Osteocyte (in vitro differentiated cells): ENCODE measurements around the gene SFTA2. TPM values are rescaled to one million over a fixed set of nuclear protein-coding genes. Genes with fewer than 3 reads are reported as not detected.

Source experiments
- DNase-seq: peaks from one replicate; pipeline ENCODE4 v3.0.0; 2021; ENCODE audit warnings: mixed read lengths; ENCODE audit not compliant: unreplicated experiment; ENCODE audit errors: extremely low spot score
- H3K27ac Mint-ChIP-seq: one replicate; pipeline ENCODE4 v1.8.0; 2021; ENCODE audit warnings: mild to moderate bottlenecking, mixed read lengths; ENCODE audit not compliant: unreplicated experiment
- H3K27me3 Mint-ChIP-seq: one replicate; pipeline ENCODE4 v1.8.0; 2021; ENCODE audit warnings: mixed read lengths; ENCODE audit not compliant: unreplicated experiment
- H3K36me3 Mint-ChIP-seq: one replicate; pipeline ENCODE4 v1.8.0; 2021; ENCODE audit warnings: mixed read lengths; ENCODE audit not compliant: unreplicated experiment
- H3K4me1 Mint-ChIP-seq: one replicate; pipeline ENCODE4 v1.8.0; 2021; ENCODE audit warnings: mixed read lengths; ENCODE audit not compliant: unreplicated experiment
- H3K4me3 Mint-ChIP-seq: one replicate; pipeline ENCODE4 v1.8.0; 2021; ENCODE audit warnings: mild to moderate bottlenecking, moderate library complexity, mixed read lengths; ENCODE audit not compliant: unreplicated experiment
- H3K9me3 Mint-ChIP-seq: one replicate; pipeline ENCODE4 v1.8.0; 2021; ENCODE audit warnings: mixed read lengths; ENCODE audit not compliant: unreplicated experiment
- total RNA-seq: library from RNA; stranded (reverse); gene quantifications from 2 replicates; pipeline ENCODE4 v1.2.1, GENCODE V29; 2021
- TF ChIP-seq, protein P1 (sequence below): fragments of 200-600 bp; sonication (generic); IDR thresholded peaks from 2 replicates; pipeline ENCODE4 v1.5.0; 2021; ENCODE audit warnings: antibody characterized with exemption, mild to moderate bottlenecking, moderate library complexity

The SFTA2 gene
- total RNA-seq, 1 donor from 2014 or later, result not detected

DNA sequence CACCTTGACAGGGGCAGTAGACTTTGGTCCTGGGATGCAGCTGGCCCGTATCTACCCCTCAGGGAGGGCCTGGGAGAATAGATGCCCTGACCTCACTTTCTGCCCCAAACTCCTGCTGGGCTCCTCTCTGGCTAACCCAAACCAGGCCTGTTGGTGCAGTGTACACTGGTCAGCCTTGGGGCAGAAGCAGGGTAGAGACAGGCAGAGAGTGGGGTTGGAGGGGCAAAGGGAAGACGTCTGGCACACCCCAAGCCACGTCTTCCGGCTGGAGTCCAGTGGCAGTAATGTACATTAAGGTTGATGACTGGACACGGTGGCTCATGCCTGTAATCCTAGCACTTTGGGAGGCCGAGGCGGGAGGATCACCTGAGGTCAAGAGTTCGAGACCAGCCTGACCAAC lies 38.3 kb downstream of the SFTA2 start:
- no peak overlapping the region for H3K4me3 Mint-ChIP-seq
- H3K27ac Mint-ChIP-seq, result no peak overlapping the region
- DNase-seq, result no peak
- peaks cover 59% of the 10 kb centered on the region for H3K36me3 Mint-ChIP-seq
- H3K9me3 Mint-ChIP-seq, result no peaks in the 10 kb centered on the region
- TF ChIP-seq, protein P1, sequence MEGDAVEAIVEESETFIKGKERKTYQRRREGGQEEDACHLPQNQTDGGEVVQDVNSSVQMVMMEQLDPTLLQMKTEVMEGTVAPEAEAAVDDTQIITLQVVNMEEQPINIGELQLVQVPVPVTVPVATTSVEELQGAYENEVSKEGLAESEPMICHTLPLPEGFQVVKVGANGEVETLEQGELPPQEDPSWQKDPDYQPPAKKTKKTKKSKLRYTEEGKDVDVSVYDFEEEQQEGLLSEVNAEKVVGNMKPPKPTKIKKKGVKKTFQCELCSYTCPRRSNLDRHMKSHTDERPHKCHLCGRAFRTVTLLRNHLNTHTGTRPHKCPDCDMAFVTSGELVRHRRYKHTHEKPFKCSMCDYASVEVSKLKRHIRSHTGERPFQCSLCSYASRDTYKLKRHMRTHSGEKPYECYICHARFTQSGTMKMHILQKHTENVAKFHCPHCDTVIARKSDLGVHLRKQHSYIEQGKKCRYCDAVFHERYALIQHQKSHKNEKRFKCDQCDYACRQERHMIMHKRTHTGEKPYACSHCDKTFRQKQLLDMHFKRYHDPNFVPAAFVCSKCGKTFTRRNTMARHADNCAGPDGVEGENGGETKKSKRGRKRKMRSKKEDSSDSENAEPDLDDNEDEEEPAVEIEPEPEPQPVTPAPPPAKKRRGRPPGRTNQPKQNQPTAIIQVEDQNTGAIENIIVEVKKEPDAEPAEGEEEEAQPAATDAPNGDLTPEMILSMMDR, result no peak
- peaks cover 17% of the 10 kb centered on the region for H3K4me1 Mint-ChIP-seq
- H3K27me3 Mint-ChIP-seq, result no peaks in the 10 kb centered on the region

DNA sequence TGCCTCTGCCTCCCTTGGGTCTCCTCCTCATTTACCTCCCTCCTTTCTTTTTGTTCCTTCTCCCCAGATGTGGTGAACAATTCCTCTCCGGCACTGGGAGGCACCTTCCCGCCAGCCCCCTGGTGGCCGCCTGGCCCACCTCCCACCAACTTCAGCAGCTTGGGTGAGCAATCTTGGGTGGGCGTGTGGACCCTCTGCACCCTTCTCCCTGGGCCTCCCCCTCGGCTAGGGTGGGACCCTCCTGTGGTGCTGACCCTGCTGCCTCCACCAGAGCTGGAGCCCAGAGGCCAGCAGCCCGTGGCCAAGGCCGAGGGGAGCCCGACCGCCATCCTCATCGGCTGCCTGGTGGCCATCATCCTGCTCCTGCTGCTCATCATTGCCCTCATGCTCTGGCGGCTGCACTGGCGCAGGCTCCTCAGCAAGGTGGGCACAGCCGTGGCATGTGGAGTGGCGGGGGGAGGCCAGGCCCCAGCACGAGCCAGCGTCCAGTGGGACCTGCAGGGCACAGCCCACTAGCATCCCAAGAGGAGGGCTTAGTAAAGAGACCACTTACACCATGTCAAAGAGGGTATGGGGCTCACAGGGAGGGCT lies 38.9 kb downstream of the SFTA2 start:
- Mint-ChIP-seq H3K27ac (no peak overlapping the region), H3K27me3 (no peaks in the 10 kb centered on the region), H3K4me3 (no peak overlapping the region), H3K36me3 (peaks cover 54% of the 10 kb centered on the region), H3K4me1 (peaks cover 22% of the 10 kb centered on the region), H3K9me3 (no peaks in the 10 kb centered on the region)
- DNase-seq, result no peak
- TF ChIP-seq, protein P1, result no peak

DNA sequence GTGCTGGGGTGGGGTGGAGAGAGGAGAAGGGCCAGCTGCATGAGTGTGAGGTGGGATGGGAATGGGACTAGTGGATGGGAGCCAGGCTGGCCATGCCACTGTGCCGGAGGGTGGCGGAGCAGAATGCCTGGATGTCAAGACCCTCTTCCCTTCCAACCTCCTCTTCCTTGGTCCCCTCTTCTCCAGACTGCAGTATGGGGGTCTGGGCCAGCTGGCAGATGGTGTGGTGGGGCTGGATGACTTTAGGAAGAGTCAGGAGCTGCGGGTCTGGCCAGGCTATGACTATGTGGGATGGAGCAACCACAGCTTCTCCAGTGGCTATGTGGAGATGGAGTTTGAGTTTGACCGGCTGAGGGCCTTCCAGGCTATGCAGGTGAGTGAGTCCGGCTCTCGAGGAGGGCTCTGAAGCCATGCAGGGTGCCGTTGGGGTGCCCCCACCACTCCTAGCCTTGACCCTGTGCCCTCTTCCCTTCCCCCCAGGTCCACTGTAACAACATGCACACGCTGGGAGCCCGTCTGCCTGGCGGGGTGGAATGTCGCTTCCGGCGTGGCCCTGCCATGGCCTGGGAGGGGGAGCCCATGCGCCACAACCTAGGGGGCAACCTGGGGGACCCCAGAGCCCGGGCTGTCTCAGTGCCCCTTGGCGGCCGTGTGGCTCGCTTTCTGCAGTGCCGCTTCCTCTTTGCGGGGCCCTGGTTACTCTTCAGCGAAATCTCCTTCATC lies 40.0 kb downstream of the SFTA2 start:
- H3K27me3 Mint-ChIP-seq, result no peaks in the 10 kb centered on the region
- H3K27ac Mint-ChIP-seq, result no peak overlapping the region
- TF ChIP-seq, protein P1, result no peak
- no peak overlapping the region for H3K4me3 Mint-ChIP-seq
- H3K4me1 Mint-ChIP-seq, result peaks cover 33% of the 10 kb centered on the region
- H3K36me3 Mint-ChIP-seq, result peaks cover 49% of the 10 kb centered on the region
- DNase-seq, result no peak
- no peaks in the 10 kb centered on the region for H3K9me3 Mint-ChIP-seq

DNA sequence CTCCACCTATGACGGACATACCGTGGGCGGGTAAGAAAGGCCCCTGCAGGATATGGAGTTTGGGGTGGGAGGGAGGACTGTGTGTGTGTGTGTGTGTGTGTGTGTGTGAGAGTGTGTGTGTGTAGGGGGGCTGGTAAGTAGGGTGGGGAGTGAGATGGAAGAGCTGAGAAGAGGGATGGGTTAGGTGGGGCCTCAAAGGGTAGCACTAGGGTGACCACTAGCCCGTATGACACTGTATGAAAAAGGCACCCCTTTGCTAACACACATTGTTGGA lies 40.6 kb downstream of the SFTA2 start:
- Mint-ChIP-seq H3K4me1 (peaks cover 39% of the 10 kb centered on the region), H3K27ac (no peak overlapping the region)

More for the DNA sequence above, 40.6 kb downstream of the SFTA2 start:
- no peak for DNase-seq
- TF ChIP-seq, protein P1, result no peak
- H3K27me3 Mint-ChIP-seq, result no peaks in the 10 kb centered on the region
- peaks cover 44% of the 10 kb centered on the region for H3K36me3 Mint-ChIP-seq
- no peak overlapping the region for H3K4me3 Mint-ChIP-seq
- H3K9me3 Mint-ChIP-seq, result no peaks in the 10 kb centered on the region
